HL-60 (cell line): ENCODE data around the gene ADGRL3.

Experiments
- CTCF ChIP-seq: IDR thresholded peaks from one replicate; pipeline ENCODE4 v1.5.1; 2011; ENCODE audit warnings: low read length, control low read depth, inconsistent platforms; ENCODE audit not compliant: insufficient read depth
- SPI1 ChIP-seq: IDR thresholded peaks from 2 replicates; pipeline ENCODE4 v1.6.1; 2012; ENCODE audit warnings: low read depth, mild to moderate bottlenecking, borderline replicate concordance

GRCh38 chr4:61716426-61716825 lies 516.3 kb downstream of the ADGRL3 start:
- TF ChIP-seq CTCF (no peak), SPI1 (no peak)
